ENCODE measurements around the gene POLD2.

The POLD2 gene

GRCh38 chr7:44151956-44152355 is 28.6 kb upstream of the POLD2 start:
- no peak for DNase-seq

GRCh38 chr7:44150966-44151941 is 27.9 kb upstream of the POLD2 start:
- no peak for DNase-seq

- DNase-seq: no peak
Measured at GRCh38 chr7:44150466-44150832, 27.1 kb upstream of the POLD2 start.

DNA sequence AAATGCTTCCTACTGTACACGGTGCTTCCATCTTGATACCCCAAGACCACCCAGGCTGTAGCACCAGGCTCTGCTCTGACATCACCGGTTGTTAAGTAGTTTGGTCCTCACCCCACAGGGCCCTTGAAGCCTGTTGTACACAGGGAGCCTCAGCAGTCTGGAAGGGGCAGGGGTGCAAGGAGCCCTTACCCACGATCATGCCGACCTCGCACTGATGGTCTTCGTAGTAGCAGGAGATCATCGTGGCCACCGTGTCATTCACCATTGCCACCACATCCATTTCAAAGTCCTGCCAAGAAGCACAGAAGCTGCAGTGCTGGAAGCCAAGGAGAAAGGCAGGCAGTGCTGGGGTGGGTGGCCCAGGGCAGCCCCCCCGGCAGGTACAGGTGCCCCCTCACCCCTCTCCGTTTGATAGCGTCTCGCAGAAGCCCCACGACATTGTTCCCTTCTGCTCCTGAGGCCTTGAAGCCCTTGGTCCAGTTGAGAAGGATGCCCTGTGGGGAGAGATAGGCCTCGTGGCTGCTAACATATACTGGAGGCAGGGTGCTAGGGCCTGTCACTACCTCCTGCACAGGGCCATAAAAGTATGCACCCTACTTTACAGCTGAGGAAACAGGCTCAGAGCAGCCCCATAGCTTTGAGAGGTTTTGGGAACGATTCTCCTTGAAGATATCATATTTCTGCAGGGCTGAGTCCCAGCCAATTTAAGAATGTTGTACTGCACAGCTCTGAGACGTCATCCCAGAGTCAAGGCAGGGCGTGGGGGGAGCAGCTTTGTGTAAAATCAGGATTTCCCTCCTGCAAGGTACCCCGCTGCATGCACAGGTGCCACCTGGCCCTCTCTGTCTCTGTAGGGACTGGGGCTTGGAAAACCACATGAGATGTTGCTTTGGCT is 26.5 kb upstream of the POLD2 start:
- DNase-seq: no peak

- DNase-seq: no peak
Measured at GRCh38 chr7:44148961-44149536, 25.7 kb upstream of the POLD2 start.

- no peak for DNase-seq
Measured at GRCh38 chr7:44148166-44148565, 24.8 kb upstream of the POLD2 start.

- DNase-seq: no peak
Measured at GRCh38 chr7:44147026-44147991, 24.0 kb upstream of the POLD2 start.

GRCh38 chr7:44145969-44146911 is 22.9 kb upstream of the POLD2 start:
- peak; percentile 30 for DNase-seq

DNA sequence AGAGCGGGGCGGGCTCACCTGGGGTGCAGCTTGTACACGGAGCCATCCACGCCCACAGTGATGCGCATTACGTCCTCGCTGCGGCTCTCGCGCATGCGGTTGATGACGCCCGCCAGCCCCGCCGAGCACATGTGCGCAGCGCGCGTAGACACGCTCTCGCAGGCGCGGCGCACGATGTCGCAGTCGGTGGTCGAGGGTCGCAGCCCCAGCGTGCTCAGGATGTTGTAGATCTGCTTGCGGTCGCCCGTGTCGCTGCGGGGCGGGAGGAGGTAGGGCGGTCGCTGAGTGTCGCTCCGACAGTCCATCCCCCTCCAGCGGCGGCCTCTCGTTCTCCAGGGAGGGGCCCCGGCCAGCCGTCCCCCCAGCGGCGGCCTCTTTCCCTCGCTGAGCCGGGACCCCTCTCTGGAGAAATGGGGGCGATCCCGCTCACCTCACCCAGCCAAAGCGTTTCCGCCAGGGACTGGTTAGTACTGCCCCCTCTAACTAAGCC is 22.2 kb upstream of the POLD2 start:
- DNase-seq: no peak

DNA sequence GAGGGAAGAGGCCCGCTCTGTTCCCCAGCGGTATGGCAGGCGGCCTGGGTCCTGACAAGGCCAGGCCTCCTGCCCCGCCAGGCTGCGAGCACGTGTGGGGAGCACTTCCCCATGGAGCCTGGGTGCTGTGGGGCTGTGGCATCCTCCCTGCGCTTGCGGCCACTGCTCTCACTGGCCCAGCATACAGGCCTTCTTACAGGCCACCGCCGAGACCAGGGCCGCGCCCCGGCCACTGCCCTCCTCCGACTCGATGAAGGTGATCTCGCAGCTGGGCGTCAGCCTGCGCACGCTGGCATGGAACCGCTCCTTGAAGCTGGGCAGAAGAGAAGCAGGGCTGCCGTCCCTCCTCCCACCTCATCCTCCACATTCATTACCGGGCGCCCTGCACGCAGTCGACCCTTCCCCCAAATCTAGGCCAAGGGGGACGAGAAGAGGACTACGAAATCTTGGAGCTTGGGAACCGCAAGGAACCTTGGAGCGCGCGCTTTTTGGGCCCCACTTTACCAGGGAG is 21.7 kb upstream of the POLD2 start:
- no peak for DNase-seq

- DNase-seq: no peak
Measured at GRCh38 chr7:44144426-44144967, 21.1 kb upstream of the POLD2 start.

- no peak for DNase-seq
Measured at GRCh38 chr7:44143646-44144250, 20.4 kb upstream of the POLD2 start.

DNA sequence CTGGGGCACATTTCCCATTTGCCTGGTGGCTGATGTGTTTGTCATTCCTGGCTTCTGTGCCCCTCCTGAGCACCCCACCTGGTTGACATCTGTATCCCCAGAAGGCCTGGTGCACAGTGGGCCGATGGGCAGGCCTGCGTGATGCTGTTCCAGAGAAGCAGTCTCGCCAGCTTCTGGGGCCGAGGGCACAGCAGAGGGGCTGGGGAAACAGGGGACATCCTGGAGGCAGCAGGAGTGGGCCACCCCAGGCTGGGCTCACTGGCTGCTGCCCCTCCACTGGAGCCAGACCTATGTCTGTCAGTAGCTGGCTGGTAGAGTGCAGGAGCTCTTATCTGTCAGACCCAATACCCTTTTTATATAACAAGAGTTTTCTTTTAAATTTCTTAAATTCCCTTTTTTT is 18.7 kb upstream of the POLD2 start:
- DNase-seq: no peak

DNA sequence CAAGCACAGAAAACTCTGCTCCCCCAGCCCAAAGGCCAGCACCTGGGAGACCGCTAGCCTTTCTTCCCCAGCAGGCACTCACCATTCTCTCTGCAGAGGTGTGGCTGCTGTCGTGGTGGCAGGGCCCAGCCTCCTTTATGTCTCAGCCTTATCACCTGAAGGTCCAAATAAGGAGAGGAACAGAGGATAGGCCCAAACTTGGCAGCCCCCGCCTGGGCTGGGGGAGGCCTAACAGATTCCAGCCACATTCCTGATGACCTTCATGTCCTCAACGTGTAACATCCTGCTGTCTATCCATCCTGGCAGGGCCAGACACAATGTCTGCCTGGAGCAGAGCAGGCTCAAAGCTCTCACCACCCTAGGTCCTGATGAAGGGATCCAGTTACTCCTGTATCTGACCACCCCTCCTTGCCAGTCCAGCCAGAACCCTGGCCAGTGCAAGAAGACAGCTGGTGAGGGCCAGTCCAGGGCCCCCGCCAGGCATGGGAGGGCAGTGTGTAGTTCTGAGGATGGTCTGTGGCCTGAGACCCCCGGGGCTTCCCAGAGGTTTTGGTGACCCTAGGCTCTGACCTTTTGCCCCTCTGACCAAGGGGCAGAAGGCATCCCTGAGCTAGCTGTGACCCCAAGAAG is 18.0 kb upstream of the POLD2 start, which contains the start of gene MYL7:
TSS of gene MYL7 (minus strand) at position 112 of the 630 bp plus-strand sequence. CDS start at position 85, 27 bp downstream.
- DNase-seq: no peak

- no peak for DNase-seq
Measured at GRCh38 chr7:44140341-44140740, 17.0 kb upstream of the POLD2 start.

- no peak for DNase-seq
Measured at GRCh38 chr7:44139311-44140010, 16.1 kb upstream of the POLD2 start.

- DNase-seq: no peak
Measured at GRCh38 chr7:44138698-44139097, 15.3 kb upstream of the POLD2 start.

- DNase-seq: no peak
Measured at GRCh38 chr7:44136731-44137130, 13.4 kb upstream of the POLD2 start.

All from NCI-H345 (cell line).